Cardiac muscle cell (in vitro differentiated cells and primary cell): Measurements from ENCODE around the gene ERGIC1. TPM values are rescaled to one million over a fixed set of nuclear protein-coding genes. Genes with fewer than 3 reads are reported as not detected.

Source experiments
- DNase-seq, 2 donors: peaks; one replicate each; pipeline versions ENCODE4 v3.0.0 to v3.0.0-alpha.2; 2010 to 2017; ENCODE audit warnings: low read depth in 1 of 2, low spot score in 1 of 2
- H3K27ac ChIP-seq: fragments of 200-600 bp; sonication (generic); 2 replicates; pipeline ENCODE4 v1.5.1; 2016
- H3K27me3 ChIP-seq: fragments of 200-600 bp; sonication (generic); 2 replicates; pipeline ENCODE4 v1.6.0; 2016; ENCODE audit warnings: control low read depth
- H3K36me3 ChIP-seq: fragments of 200-600 bp; sonication (generic); 2 replicates; pipeline ENCODE4 v1.5.1; 2016; ENCODE audit warnings: control low read depth
- H3K4me1 ChIP-seq: fragments of 200-600 bp; sonication (generic); 2 replicates; pipeline ENCODE4 v1.8.1; 2017; ENCODE audit warnings: low read depth, mild to moderate bottlenecking, mixed run types
- H3K4me3 ChIP-seq: fragments of 200-600 bp; sonication (generic); 2 replicates; pipeline ENCODE4 v1.5.1; 2016; ENCODE audit warnings: mild to moderate bottlenecking
- H3K9me3 ChIP-seq: fragments of 200-600 bp; sonication (generic); 2 replicates; pipeline ENCODE4 v1.5.1; 2017; ENCODE audit warnings: low read depth, mild to moderate bottlenecking, control low read depth
- CTCF ChIP-seq: IDR thresholded peaks from 2 replicates; pipeline ENCODE4 v1.5.1; 2012; ENCODE audit warnings: low read depth, mild to moderate bottlenecking, low read length
- polyA plus RNA-seq: library from polyadenylated mRNA; unstranded; fragments of >200 nt; fragmentation: Nextera tagmentation; extraction: Ambion mirVana; gene quantifications from 2 replicates; pipeline ENCODE4 v1.2.1, GENCODE V29; 2016
- total RNA-seq: library from RNA; depleted of rRNA; stranded (reverse); fragments of >200 nt; gene quantifications from 2 replicates; pipeline ENCODE4 v1.2.3, GENCODE V29; 2016

Gene ERGIC1
- total and polyA plus RNA-seq, 2 experiments from 2014 or later = 15.4 to 77.3 TPM

GRCh38 chr5:172828911-172829431 is 5.1 kb upstream of the ERGIC1 start:
- no peak for DNase-seq
- no peak for TF ChIP-seq CTCF
- Histone ChIP-seq H3K27me3 (no peaks in the 10 kb centered on the region), H3K27ac (no peak overlapping the region), H3K4me3 (no peak overlapping the region), H3K9me3 (no peaks in the 10 kb centered on the region), H3K4me1 (no peaks in the 10 kb centered on the region), H3K36me3 (no peaks in the 10 kb centered on the region)

GRCh38 chr5:172830275-172830799 is 3.7 kb upstream of the ERGIC1 start:
- no peaks in the 10 kb centered on the region for H3K27me3 ChIP-seq
- no peaks in the 10 kb centered on the region for H3K4me1 ChIP-seq
- no peak for DNase-seq
- TF ChIP-seq CTCF = no peak
- no peak overlapping the region for H3K27ac ChIP-seq
- no peaks in the 10 kb centered on the region for H3K36me3 ChIP-seq
- no peak overlapping the region for H3K4me3 ChIP-seq
- no peaks in the 10 kb centered on the region for H3K9me3 ChIP-seq

- no peak for TF ChIP-seq CTCF
- H3K4me3 ChIP-seq = no peak overlapping the region
- H3K4me1 ChIP-seq = no peaks in the 10 kb centered on the region
- H3K9me3 ChIP-seq = no peaks in the 10 kb centered on the region
- DNase-seq = peak in 1 of 2 donors; percentile 95
- H3K27me3 ChIP-seq = no peaks in the 10 kb centered on the region
- H3K27ac ChIP-seq = no peak overlapping the region
- H3K36me3 ChIP-seq = no peaks in the 10 kb centered on the region
Measured at GRCh38 chr5:172830876-172831662, 3.0 kb upstream of the ERGIC1 start.

GRCh38 chr5:172832383-172833315 is 1.4 kb upstream of the ERGIC1 start:
- Histone ChIP-seq H3K27me3 (no peaks in the 10 kb centered on the region), H3K9me3 (no peaks in the 10 kb centered on the region), H3K4me3 (no peak overlapping the region), H3K27ac (no peak overlapping the region), H3K36me3 (no peaks in the 10 kb centered on the region), H3K4me1 (no peaks in the 10 kb centered on the region)
- no peak for DNase-seq
- no peak for TF ChIP-seq CTCF

GRCh38 chr5:172833372-172833685 is 722 bp upstream of the ERGIC1 start:
- Histone ChIP-seq H3K27me3 (no peaks in the 10 kb centered on the region), H3K9me3 (no peaks in the 10 kb centered on the region), H3K36me3 (no peaks in the 10 kb centered on the region), H3K4me3 (peak overlapping the region; percentile 88), H3K4me1 (no peaks in the 10 kb centered on the region), H3K27ac (peak overlapping the region; percentile 76)
- DNase-seq = no peak
- no peak for TF ChIP-seq CTCF
